ENCODE results near the gene HEPH.

GRCh38 chrX:66255359-66255967 lies 91.4 kb downstream of the HEPH start:
- no peak for TF ChIP-seq CTCF (IDR thresholded peaks at IDR 0.05; ENCODE audit: poor library complexity, severe bottlenecking)
- TF ChIP-seq EP300 (conservative IDR thresholded peaks at IDR 0.05; ENCODE audit: poor library complexity, severe bottlenecking) = no peak
- no peak for TF ChIP-seq REST (IDR thresholded peaks at IDR 0.05; ENCODE audit: borderline replicate concordance)
- no peak for TF ChIP-seq POLR2AphosphoS5 (IDR thresholded peaks at IDR 0.05)
- TF ChIP-seq SMC3 (conservative IDR thresholded peaks at IDR 0.05; ENCODE audit: poor library complexity) = no peak
- no peak for TF ChIP-seq EZH2 (IDR thresholded peaks at IDR 0.05; ENCODE audit: borderline replicate concordance, insufficient read depth, low read length, poor library complexity, severe bottlenecking)
- TF ChIP-seq TAF1 (IDR thresholded peaks at IDR 0.05; ENCODE audit: low read depth) = no peak
